Osteocyte (in vitro differentiated cells): ENCODE measurements around the gene SIM2. TPM values are rescaled to one million over a fixed set of nuclear protein-coding genes. Genes with fewer than 3 reads are reported as not detected.

Source experiments
- DNase-seq: peaks from one replicate; pipeline ENCODE4 v3.0.0; 2021; ENCODE audit warnings: mixed read lengths; ENCODE audit not compliant: unreplicated experiment; ENCODE audit errors: extremely low spot score
- H3K27ac Mint-ChIP-seq: one replicate; pipeline ENCODE4 v1.8.0; 2021; ENCODE audit warnings: mild to moderate bottlenecking, mixed read lengths; ENCODE audit not compliant: unreplicated experiment
- H3K27me3 Mint-ChIP-seq: one replicate; pipeline ENCODE4 v1.8.0; 2021; ENCODE audit warnings: mixed read lengths; ENCODE audit not compliant: unreplicated experiment
- H3K36me3 Mint-ChIP-seq: one replicate; pipeline ENCODE4 v1.8.0; 2021; ENCODE audit warnings: mixed read lengths; ENCODE audit not compliant: unreplicated experiment
- H3K4me1 Mint-ChIP-seq: one replicate; pipeline ENCODE4 v1.8.0; 2021; ENCODE audit warnings: mixed read lengths; ENCODE audit not compliant: unreplicated experiment
- H3K4me3 Mint-ChIP-seq: one replicate; pipeline ENCODE4 v1.8.0; 2021; ENCODE audit warnings: mild to moderate bottlenecking, moderate library complexity, mixed read lengths; ENCODE audit not compliant: unreplicated experiment
- H3K9me3 Mint-ChIP-seq: one replicate; pipeline ENCODE4 v1.8.0; 2021; ENCODE audit warnings: mixed read lengths; ENCODE audit not compliant: unreplicated experiment
- CTCF ChIP-seq: fragments of 200-600 bp; sonication (generic); IDR thresholded peaks from 2 replicates; pipeline ENCODE4 v1.5.0; 2021; ENCODE audit warnings: antibody characterized with exemption, mild to moderate bottlenecking, moderate library complexity
- total RNA-seq: library from RNA; stranded (reverse); gene quantifications from 2 replicates; pipeline ENCODE4 v1.2.1, GENCODE V29; 2021

Gene SIM2
- total RNA-seq, 1 donor from 2014 or later: 1.5 TPM

- no peak for TF ChIP-seq CTCF
- H3K9me3 Mint-ChIP-seq: no peaks in the 10 kb centered on the region
- peak overlapping the region; percentile 70 for H3K27ac Mint-ChIP-seq
- peak overlapping the region; percentile 65 for H3K4me3 Mint-ChIP-seq
- H3K36me3 Mint-ChIP-seq: peaks cover 2% of the 10 kb centered on the region
- H3K4me1 Mint-ChIP-seq: peaks cover 37% of the 10 kb centered on the region
- H3K27me3 Mint-ChIP-seq: peaks cover 73% of the 10 kb centered on the region
- no peak for DNase-seq
These were observed 1.5 kb downstream of the SIM2 start for GRCh38 chr21:36700295-36700970.

- peaks cover 2% of the 10 kb centered on the region for H3K36me3 Mint-ChIP-seq
- no peaks in the 10 kb centered on the region for H3K9me3 Mint-ChIP-seq
- H3K4me1 Mint-ChIP-seq: peaks cover 38% of the 10 kb centered on the region
- DNase-seq: no peak
- peak overlapping the region; percentile 34 for H3K27ac Mint-ChIP-seq
- peak overlapping the region; percentile 65 for H3K4me3 Mint-ChIP-seq
- TF ChIP-seq CTCF: no peak
- peaks cover 73% of the 10 kb centered on the region for H3K27me3 Mint-ChIP-seq
These were observed 2.2 kb downstream of the SIM2 start for GRCh38 chr21:36700971-36701755.

- peak overlapping the region; percentile 34 for H3K27ac Mint-ChIP-seq
- peaks cover 5% of the 10 kb centered on the region for H3K36me3 Mint-ChIP-seq
- no peak for DNase-seq
- no peaks in the 10 kb centered on the region for H3K9me3 Mint-ChIP-seq
- H3K4me3 Mint-ChIP-seq: peak overlapping the region; percentile 39
- no peak for TF ChIP-seq CTCF
- peaks cover 73% of the 10 kb centered on the region for H3K27me3 Mint-ChIP-seq
- H3K4me1 Mint-ChIP-seq: peaks cover 39% of the 10 kb centered on the region
These were observed 3.1 kb downstream of the SIM2 start for GRCh38 chr21:36701756-36702621.

- H3K9me3 Mint-ChIP-seq: no peaks in the 10 kb centered on the region
- H3K4me1 Mint-ChIP-seq: peaks cover 41% of the 10 kb centered on the region
- TF ChIP-seq CTCF: no peak
- peaks cover 5% of the 10 kb centered on the region for H3K36me3 Mint-ChIP-seq
- no peak overlapping the region for H3K27ac Mint-ChIP-seq
- no peak overlapping the region for H3K4me3 Mint-ChIP-seq
- DNase-seq: no peak
- H3K27me3 Mint-ChIP-seq: peaks cover 73% of the 10 kb centered on the region
These were observed 3.7 kb downstream of the SIM2 start for GRCh38 chr21:36702622-36702968.

GRCh38 chr21:36703123-36703522 lies 4.2 kb downstream of the SIM2 start:
- H3K36me3 Mint-ChIP-seq: peaks cover 5% of the 10 kb centered on the region
- no peak overlapping the region for H3K27ac Mint-ChIP-seq
- H3K9me3 Mint-ChIP-seq: no peaks in the 10 kb centered on the region
- no peak for DNase-seq
- TF ChIP-seq CTCF: no peak
- peaks cover 43% of the 10 kb centered on the region for H3K4me1 Mint-ChIP-seq
- H3K27me3 Mint-ChIP-seq: peaks cover 70% of the 10 kb centered on the region
- no peak overlapping the region for H3K4me3 Mint-ChIP-seq
